Vagina (tissue), 2 donors: ENCODE results near the gene OCSTAMP.

Experiments used
- POLR2A ChIP-seq, 2 donors: fragments of 450-650 bp; IDR thresholded peaks; one replicate each; pipeline ENCODE4 v1.6.1; 2017; ENCODE audit warnings: antibody characterized with exemption in 2 of 2, mild to moderate bottlenecking in 2 of 2, moderate library complexity in 2 of 2
- POLR2AphosphoS5 ChIP-seq, 2 donors: sonication (generic); formaldehyde crosslinking; IDR thresholded peaks; one replicate each; pipeline ENCODE4 v1.9.0; 2017; ENCODE audit warnings: antibody characterized with exemption in 2 of 2, mild to moderate bottlenecking in 2 of 2, low read depth in 1 of 2; ENCODE audit not compliant: insufficient read depth in 1 of 2
- TF ChIP-seq, protein P1 (sequence below), 3 experiments: fragments of 450-650 bp in 2 of 3; fragments of 200-600 bp in 1 of 3; sonication (generic) in 1 of 3; IDR thresholded peaks; one replicate each; pipeline ENCODE4 v1.5.1; 2017 to 2019; ENCODE audit warnings: antibody characterized with exemption in 3 of 3, mild to moderate bottlenecking in 2 of 3, moderate library complexity in 2 of 3

DNA sequence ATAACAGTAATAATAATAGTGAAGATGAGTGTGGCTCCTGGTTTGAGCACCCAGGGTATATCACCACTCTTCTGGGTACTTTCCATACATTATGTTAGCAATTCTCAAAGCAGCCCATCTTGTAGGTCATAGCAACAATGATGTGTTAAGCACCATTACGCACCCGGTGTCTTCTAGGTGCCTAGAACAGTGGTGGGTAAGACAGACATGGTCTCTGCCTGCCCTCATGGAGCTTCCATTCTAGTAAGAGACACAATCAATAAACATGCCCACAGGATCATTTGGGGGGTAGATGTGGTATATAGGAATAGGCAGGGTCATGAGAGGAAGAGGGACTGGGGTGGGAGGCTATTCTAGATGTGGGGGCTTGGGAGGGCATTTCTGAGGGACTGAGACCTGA is 21.0 kb upstream of the OCSTAMP start:
- TF ChIP-seq POLR2AphosphoS5 (IDR thresholded peaks at IDR 0.05; ENCODE audit: insufficient read depth in 1 of 2, low read depth in 1 of 2) (no peak), POLR2A (IDR thresholded peaks at IDR 0.05) (no peak)
- TF ChIP-seq, protein P1, sequence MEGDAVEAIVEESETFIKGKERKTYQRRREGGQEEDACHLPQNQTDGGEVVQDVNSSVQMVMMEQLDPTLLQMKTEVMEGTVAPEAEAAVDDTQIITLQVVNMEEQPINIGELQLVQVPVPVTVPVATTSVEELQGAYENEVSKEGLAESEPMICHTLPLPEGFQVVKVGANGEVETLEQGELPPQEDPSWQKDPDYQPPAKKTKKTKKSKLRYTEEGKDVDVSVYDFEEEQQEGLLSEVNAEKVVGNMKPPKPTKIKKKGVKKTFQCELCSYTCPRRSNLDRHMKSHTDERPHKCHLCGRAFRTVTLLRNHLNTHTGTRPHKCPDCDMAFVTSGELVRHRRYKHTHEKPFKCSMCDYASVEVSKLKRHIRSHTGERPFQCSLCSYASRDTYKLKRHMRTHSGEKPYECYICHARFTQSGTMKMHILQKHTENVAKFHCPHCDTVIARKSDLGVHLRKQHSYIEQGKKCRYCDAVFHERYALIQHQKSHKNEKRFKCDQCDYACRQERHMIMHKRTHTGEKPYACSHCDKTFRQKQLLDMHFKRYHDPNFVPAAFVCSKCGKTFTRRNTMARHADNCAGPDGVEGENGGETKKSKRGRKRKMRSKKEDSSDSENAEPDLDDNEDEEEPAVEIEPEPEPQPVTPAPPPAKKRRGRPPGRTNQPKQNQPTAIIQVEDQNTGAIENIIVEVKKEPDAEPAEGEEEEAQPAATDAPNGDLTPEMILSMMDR (IDR thresholded peaks at IDR 0.05): no peak
